Measurements from ENCODE around the gene AP4S1.

DNA sequence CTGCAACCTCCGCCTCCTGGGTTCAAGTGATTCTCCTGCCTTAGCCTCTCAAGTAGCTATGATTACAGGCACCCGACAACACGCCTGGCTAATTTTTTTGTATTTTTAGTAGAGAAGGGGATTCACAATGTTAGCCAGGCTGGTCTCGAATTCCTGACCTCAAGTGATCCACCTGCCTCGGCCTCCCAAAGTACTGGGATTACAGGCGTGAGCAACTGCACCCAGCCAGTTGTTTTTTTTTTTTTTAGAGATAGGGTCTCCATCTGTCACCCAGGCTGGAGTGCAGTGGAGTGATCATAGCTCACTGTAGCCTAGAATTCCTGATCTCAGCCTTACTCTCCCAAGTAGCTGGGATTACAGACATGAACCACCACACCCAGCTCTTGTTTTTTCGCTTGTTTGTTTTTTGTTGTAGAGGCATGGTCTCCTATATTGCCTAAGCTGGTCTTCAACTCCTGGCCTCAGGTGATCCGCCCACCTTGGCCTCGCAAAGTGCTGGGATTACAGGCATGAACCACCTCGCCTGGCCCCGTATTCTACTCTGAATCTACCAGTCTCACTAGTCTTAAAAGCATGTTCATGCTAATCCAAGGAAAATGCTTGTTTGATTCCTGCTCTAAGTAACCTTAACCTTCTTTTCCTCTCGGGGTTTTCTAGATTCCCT lies 32.4 kb downstream of the AP4S1 start:
- TF ChIP-seq, protein P1, sequence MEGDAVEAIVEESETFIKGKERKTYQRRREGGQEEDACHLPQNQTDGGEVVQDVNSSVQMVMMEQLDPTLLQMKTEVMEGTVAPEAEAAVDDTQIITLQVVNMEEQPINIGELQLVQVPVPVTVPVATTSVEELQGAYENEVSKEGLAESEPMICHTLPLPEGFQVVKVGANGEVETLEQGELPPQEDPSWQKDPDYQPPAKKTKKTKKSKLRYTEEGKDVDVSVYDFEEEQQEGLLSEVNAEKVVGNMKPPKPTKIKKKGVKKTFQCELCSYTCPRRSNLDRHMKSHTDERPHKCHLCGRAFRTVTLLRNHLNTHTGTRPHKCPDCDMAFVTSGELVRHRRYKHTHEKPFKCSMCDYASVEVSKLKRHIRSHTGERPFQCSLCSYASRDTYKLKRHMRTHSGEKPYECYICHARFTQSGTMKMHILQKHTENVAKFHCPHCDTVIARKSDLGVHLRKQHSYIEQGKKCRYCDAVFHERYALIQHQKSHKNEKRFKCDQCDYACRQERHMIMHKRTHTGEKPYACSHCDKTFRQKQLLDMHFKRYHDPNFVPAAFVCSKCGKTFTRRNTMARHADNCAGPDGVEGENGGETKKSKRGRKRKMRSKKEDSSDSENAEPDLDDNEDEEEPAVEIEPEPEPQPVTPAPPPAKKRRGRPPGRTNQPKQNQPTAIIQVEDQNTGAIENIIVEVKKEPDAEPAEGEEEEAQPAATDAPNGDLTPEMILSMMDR (IDR thresholded peaks at IDR 0.05): no peak
- TF ChIP-seq POLR2A (IDR thresholded peaks at IDR 0.05): no peak
